HuH-7 (cell line): Measurements from ENCODE around the gene PSMG4.

Experiments
- DNase-seq: peaks from one replicate; pipeline ENCODE4 v3.0.0; 2011; ENCODE audit warnings: low spot score

The PSMG4 gene

DNA sequence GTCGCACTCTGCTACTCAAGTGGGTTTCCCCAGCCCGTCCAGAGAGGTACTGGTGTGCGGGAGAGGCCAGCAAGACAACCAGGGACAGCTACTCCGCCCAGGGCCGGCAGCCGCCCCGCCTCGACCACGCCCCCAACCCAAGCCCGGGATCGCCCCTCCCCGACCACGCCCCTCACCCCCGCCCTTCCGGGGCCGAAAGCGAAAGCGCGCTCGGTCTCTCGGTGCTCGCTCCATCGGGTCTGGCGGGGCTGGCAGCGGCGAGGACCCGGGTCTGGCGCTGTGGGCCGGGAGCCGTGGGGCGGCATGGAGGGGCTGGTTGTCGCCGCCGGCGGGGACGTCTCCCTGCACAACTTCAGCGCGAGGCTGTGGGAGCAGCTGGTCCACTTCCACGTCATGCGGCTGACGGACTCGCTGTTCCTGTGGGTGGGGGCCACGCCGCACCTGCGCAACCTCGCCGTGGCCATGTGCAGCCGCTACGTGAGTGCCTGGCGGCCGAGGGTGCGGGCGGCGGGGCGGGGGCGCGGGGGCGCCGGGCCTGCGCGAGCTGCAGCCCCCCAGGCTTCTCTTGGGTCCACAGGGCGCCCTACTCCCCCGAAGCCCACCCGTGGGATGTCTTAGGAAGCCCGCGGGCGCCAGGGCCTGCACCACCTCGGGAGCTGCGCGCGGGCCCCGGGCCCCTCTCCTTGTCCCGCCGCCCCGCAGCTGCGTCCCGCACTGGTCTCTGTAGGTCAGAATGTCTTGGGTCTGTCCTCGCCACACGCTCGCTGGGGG, at the start of gene PSMG4:
Gene PSMG4, plus strand, starts transcription at position 228 of the 771 bp plus-strand sequence. Its CDS starts 76 bp downstream, at position 304.
- peak; percentile 91 for DNase-seq

GRCh38 chr6:3209114-3210023, 49.4 kb upstream of the PSMG4 start:
- DNase-seq, result no peak

DNA sequence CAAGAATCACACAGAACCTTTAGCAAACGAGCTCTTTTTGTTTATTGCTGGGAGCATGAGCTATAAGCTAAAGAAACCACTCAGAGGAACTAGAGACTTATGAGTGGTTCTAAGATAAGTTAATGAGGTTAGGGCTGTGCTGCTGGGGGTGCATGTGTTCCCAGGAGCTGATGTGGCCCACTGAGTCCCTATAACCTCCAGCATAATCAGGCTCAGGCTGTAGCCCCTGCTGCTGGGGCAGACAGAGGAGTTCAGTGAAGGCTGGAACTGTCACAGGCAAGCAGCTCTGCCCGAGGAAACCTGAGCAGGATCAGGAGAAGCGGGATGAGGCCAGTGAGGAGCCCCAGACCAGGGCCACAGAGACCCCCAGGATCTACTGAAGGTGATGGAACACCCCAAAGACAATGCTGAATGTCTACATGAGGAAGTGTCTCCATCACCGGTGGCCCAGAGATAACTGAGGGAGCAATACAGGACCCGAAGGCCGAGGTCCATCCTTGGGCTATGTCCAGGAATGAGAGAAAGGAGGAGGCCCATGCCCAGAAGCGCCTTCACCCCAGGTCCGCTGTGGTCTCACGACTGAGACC, 48.6 kb upstream of the PSMG4 start:
- no peak for DNase-seq

GRCh38 chr6:3211681-3212080, 47.1 kb upstream of the PSMG4 start:
- DNase-seq, result no peak

DNA sequence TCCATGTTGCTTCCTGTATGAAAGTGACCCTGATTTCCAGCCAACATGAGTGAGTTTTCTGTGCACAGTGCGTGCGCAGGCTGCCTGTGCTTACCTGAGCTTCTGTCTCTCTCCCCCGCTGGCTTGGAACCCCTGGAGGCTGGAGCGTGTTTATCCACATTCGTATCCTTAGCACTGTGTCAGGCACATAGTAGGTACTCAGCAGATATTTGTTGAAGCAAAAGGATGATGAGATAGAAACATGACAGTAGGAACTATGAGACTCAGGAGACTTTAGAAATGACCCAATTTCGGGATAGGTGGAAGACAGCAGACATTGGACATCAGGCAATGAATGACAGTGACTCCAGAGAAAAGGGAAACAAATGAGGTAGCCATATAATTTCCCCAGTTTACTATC, 46.5 kb upstream of the PSMG4 start:
- DNase-seq, result no peak

- DNase-seq, result no peak
These were observed 45.4 kb upstream of the PSMG4 start for GRCh38 chr6:3213334-3213695.

- no peak for DNase-seq
These were observed 43.8 kb upstream of the PSMG4 start for GRCh38 chr6:3214898-3215297.

DNA sequence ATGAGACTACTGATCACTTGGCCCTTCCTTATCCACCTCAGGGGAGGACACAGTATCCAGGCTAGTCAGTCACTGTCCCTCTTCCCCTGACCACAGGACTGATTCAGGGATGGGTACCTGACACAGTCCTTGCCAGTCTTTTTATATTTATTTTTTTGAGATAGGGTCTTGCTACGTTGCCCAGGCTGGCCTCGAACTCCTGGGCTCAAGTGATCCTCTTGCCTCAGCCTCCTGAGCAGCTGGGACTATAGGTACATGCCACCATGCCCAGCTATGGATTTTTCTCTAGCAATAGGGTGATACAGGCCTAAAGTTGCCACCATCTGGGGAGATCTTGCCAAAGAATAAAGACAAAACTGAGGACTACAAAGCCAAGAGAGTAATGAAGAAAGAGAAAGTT, 41.5 kb upstream of the PSMG4 start:
- DNase-seq, result no peak

GRCh38 chr6:3218266-3218665, 40.5 kb upstream of the PSMG4 start:
- DNase-seq, result no peak

- no peak for DNase-seq
These were observed 38.4 kb upstream of the PSMG4 start for GRCh38 chr6:3220366-3220765.

DNA sequence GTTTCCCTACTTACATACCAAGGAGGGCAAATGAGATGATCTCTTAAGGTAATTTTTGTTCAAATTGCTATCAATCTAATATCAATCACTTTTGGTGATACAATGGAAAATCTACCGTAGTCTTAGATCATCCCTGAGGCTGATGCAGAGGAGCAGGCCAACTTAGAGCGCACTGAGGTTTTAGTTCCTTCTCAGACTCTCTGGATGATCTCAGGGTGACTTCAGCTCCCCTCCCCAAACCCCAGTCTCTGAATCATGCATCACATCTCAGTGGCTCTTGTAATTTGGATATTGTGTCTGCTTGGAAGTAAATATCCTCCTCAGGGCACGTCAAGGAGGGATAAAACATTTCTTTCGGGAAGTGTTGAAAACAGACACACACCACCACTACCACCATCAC, 37.2 kb upstream of the PSMG4 start:
- no peak for DNase-seq

DNA sequence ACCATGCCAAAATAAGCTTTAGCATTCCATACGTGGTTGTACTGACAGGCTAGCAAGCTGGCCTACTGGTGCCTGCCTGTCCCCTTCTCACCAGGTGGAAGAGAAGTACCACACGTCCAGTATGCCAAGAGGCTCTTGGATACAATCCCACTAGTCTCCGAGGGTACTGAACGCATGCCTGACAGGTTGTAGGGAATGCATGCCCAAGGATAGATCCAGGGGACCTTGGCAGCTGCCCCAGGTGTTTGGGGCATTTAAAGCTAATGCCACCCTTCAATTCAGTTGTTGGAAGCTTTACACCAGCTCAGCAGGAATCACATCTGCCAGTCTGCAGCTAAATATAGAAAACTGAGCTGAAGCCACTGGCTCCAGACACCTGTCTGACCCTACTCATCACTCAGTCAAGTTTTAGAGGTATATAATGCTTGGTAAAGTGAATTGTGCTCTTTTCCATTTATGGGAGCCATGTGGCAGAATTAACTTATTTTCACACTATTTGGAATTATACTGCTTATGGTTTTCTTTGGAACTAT, 36.2 kb upstream of the PSMG4 start:
- no peak for DNase-seq

DNA sequence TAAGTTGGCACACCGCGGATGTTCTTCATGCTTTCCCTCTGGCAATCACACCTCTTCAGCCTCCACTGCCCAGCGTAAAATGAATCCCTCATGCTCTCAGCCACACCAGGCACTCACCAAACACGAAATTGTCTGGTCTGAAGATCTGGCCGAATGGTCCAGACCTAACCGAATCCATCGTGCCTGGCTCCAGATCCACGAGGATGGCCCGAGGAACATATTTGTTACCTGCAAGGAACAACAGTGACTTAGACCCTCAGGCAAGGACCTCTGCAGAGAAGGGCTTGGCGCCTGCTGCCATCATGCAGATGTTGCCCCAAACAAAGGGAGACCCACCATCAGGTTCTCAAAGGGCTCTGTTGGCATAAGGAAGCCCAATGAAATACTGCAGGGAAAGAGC, 32.7 kb upstream of the PSMG4 start:
- DNase-seq, result no peak

DNA sequence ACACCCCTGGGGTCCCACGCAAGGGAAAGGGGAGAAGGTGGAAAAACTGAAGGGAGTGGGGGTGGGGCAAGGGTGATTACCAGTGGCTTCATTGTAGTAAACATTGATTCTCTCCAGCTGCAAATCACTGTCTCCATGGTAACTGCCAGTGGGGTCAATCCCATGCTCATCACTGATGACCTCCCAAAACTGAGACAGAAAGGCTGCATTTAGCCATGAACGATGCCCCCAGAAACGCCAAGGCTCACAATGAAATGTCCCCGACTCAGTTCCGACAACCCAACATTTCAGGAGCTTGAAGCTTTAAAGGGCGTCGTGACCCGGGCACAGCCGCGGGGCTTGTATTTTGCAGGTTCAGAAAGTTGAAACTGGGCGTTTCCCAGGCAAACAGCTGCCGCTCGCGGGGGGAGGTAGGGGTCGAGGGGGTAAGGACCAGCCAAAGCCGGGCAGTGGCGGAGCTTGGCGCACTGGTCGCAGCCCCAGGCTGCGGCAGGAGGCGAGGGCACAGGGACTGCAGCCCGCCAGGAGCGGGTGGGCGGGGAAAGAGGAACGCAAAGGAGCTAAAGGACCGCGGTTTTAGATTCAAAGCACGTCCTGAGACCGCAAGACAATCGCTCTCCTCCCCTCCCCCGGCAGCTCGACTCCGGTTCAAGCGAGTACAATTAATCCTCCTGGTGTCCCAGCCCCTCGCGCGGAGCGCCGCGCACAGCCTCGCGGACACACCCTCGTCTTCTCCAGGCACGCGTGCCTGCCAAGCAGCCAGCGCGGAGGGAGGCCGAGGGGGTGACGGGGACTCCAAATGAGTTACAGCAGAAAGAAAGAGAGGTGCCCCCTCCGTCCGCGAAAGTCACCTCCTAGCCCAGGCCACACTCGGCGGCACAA, 32.0 kb upstream of the PSMG4 start:
- DNase-seq, result no peak

DNA sequence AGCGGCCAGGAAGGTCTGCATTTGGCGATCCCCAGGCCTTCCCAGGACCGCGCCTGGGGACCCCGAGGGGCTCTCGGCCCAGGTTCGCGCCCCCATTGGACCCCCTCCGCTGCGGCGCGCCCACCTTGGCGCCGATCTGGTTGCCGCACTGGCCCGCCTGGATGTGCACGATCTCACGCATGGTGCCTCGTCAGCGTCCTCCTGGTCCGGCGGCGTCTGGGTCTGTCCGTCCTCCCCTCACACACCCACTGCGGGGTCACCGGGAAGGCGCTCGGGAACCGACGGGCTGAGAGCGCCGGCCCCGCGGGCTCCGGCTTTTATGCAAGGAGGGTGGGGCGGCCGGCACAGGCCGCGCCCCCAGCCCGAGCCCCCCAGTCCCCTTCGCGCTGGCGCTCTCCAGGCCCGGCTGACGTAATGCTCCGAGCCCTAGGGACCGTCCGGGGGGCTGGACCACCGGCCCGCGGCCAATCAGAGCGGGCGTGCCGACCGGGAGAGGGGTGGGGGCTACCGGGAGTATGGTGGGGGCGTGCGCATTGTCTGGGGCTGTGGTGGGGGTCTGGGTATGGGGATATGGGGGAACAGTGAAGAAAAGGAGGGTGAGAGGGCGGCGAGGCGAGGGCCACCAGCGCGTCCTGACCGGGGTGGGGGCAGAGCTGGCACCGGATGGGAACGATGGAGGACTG, 31.2 kb upstream of the PSMG4 start, which contains the start of gene TUBB2B:
Gene TUBB2B, minus strand, starts transcription at position 291 of the 683 bp plus-strand sequence. Its CDS starts 110 bp downstream, at position 181.
- peak; percentile 75 for DNase-seq

GRCh38 chr6:3228046-3228671, 30.6 kb upstream of the PSMG4 start:
- DNase-seq, result no peak

- DNase-seq, result no peak
These were observed 29.8 kb upstream of the PSMG4 start for GRCh38 chr6:3228771-3229565.

DNA sequence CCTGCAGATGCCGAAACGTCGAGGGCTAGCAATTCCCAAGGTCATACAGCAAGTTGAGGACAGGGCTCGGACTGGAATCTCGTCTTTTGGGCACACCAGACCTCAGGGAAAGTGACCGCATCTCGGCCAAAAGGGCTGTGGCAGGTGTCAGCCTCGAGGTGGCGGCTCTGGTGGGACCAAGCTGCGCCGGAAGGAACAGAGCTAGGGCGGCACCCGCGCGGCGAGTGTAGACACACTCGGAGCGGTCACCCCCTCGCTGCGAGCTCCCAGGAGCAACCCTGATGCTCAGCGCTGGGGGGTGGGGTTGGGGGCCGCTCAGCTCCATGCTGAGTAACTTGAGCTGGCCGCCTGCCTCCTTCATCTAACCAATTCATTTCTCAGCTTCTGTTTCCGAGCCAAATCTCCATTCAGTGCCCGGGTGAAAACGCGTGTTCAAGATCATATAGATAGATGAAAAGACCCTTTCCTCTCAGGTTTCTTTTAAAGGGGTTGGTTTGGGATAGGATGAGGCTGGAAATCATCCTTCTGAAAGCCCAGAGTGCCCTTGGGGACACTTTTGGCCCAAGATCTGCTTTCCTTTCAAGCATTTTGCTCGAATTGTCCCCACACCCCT, 29.1 kb upstream of the PSMG4 start:
- DNase-seq, result no peak

DNA sequence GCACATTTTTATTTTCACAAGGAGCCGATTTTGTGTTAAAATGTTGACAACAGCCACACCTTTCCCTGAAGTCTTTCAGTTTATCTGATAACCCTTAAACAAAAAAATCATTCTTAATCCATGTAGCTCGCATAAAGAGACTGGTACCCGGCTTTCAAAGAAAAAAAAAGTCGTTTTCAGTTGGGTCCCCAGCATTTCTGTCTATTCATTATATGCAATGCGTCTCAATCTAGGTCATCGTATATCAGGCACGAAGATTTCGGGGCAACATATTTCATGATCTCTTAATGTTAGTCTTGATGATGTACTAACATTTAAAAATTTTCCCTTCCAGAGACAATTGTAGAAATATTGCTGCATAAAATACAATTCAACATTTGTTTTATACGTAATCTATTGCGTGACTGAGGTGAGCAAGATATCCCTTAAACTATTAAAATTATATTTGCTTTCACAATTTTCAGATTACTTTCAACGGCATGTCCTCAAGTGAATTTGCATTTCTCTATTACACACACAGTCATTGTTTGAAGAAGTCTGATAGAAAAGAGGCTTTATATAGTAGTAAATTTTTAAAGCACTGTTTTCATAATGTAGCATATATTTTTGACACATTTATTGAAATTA, 28.4 kb upstream of the PSMG4 start:
- no peak for DNase-seq
